PFSK-1 (cell line): ENCODE results near the gene SEC14L5.

Source experiments
- FOXP2 ChIP-seq: optimal IDR thresholded peaks from 2 replicates; pipeline ENCODE3; 2011; ENCODE audit warnings: borderline replicate concordance, control low read depth, inconsistent platforms; ENCODE audit not compliant: insufficient read depth; ENCODE audit errors: extremely low read length, extremely low read depth
- POLR2AphosphoS5 ChIP-seq: IDR thresholded peaks from 2 replicates; pipeline ENCODE4 v1.6.1; 2012; ENCODE audit warnings: low read depth, mild to moderate bottlenecking, control low read depth, low read length, moderate library complexity
- REST ChIP-seq, 2 experiments: IDR thresholded peaks; 2 replicates each; pipeline versions ENCODE4 v1.6.1 to v1.8.0; 2011 to 2012; ENCODE audit warnings: low read depth in 2 of 2, low read length in 2 of 2, control low read depth in 1 of 2, inconsistent platforms in 1 of 2, mild to moderate bottlenecking in 1 of 2, moderate library complexity in 1 of 2; ENCODE audit not compliant: insufficient read depth in 1 of 2
- SIN3A ChIP-seq: IDR thresholded peaks from 2 replicates; pipeline ENCODE4 v1.6.1; 2012; ENCODE audit warnings: mild to moderate bottlenecking, low read length, moderate library complexity, borderline replicate concordance; ENCODE audit not compliant: insufficient read depth
- TAF1 ChIP-seq: IDR thresholded peaks from 2 replicates; pipeline ENCODE4 v1.6.1; 2012; ENCODE audit warnings: low read length, control low read depth, borderline replicate concordance; ENCODE audit not compliant: insufficient read depth

Gene SEC14L5

GRCh38 chr16:4936991-4937781 lies 20.9 kb upstream of the SEC14L5 start, which contains the start of gene PPL:
PPL (minus strand) TSS chr16:4937148; CDS start chr16:4937045, 103 bp downstream.
- no peak for TF ChIP-seq TAF1
- no peak for TF ChIP-seq SIN3A
- no peak for TF ChIP-seq POLR2AphosphoS5
- TF ChIP-seq REST (IDR thresholded peaks at IDR 0.05; ENCODE audit: insufficient read depth in 1 of 2, low read depth in 2 of 2, low read length in 2 of 2), result no peak
- TF ChIP-seq FOXP2, result no peak

- no peak for TF ChIP-seq TAF1
- no peak for TF ChIP-seq SIN3A
- TF ChIP-seq POLR2AphosphoS5, result no peak
Observed at GRCh38 chr16:4937782-4938682, 20.1 kb upstream of the SEC14L5 start.

- TF ChIP-seq REST (IDR thresholded peaks at IDR 0.05; ENCODE audit: insufficient read depth in 1 of 2, low read depth in 2 of 2, low read length in 2 of 2) (no peak), SIN3A (no peak), FOXP2 (no peak), TAF1 (no peak), POLR2AphosphoS5 (no peak)
Observed at GRCh38 chr16:4938683-4939030, 19.5 kb upstream of the SEC14L5 start.

GRCh38 chr16:4940719-4941118 lies 17.4 kb upstream of the SEC14L5 start:
- TF ChIP-seq TAF1 (no peak), REST (IDR thresholded peaks at IDR 0.05; ENCODE audit: insufficient read depth in 1 of 2, low read depth in 2 of 2, low read length in 2 of 2) (no peak), FOXP2 (no peak), SIN3A (no peak), POLR2AphosphoS5 (no peak)

- no peak for TF ChIP-seq SIN3A
- no peak for TF ChIP-seq TAF1
- TF ChIP-seq POLR2AphosphoS5, result no peak
- TF ChIP-seq FOXP2, result no peak
- TF ChIP-seq REST (IDR thresholded peaks at IDR 0.05; ENCODE audit: insufficient read depth in 1 of 2, low read depth in 2 of 2, low read length in 2 of 2), result no peak
Observed at GRCh38 chr16:4942481-4942880, 15.6 kb upstream of the SEC14L5 start.
